ENCODE measurements around the gene CHAT. TPM values are rescaled to one million over a fixed set of nuclear protein-coding genes. Genes with fewer than 3 reads are reported as not detected.

Gene CHAT
- total and polyA plus RNA-seq, 10 donors, result not detected

DNA sequence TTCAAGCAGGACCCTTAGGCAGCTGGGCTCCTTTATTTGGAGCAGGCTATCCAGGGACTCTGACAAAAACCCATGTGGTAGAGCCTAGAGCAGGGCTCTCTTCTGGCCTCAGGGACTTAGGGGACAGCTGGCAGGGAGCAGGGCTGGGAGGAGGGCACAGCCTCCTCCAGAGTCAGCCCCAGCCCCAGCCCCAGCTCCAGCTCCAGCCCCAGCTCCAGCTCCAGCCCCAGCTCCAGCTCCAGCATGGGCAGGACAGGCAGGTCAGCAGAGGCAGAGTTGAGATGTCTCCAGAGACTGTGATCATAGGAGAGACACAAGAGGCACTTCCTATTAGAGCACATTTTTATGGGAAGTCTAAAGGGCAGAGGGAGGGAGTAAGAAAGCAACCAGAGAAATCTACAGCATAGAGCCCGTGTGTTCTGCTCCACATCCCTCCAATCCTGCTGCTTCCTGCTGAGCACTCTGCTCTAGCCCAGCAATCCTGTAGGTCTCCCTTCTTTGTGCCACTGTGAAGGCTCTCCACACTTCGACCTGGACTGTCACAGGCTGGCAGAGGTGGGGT is 52.3 kb downstream of the CHAT start:
- intact Hi-C loops (cut with DNase I; ENCODE audit: low total_unique reads), result no loop called here
- no peak for DNase-seq
- Histone ChIP-seq H3K4me3 (no peak overlapping the region), H3K9me3 (peaks cover 0 to 2% (median 0%) of the 10 kb centered on the region in 8 donors), H3K36me3 (no peaks in the 10 kb centered on the region), H3K27me3 (replicated peaks in 1 of 7) (peaks cover 0 to 27% (median 0%) of the 10 kb centered on the region in 7 donors), H3K4me1 (no peaks in the 10 kb centered on the region), H3K27ac (no peak overlapping the region)
- TF ChIP-seq POLR2A (IDR thresholded peaks at IDR 0.05) (no peak), POLR2AphosphoS5 (IDR thresholded peaks at IDR 0.05) (no peak)
- TF ChIP-seq, protein P1, sequence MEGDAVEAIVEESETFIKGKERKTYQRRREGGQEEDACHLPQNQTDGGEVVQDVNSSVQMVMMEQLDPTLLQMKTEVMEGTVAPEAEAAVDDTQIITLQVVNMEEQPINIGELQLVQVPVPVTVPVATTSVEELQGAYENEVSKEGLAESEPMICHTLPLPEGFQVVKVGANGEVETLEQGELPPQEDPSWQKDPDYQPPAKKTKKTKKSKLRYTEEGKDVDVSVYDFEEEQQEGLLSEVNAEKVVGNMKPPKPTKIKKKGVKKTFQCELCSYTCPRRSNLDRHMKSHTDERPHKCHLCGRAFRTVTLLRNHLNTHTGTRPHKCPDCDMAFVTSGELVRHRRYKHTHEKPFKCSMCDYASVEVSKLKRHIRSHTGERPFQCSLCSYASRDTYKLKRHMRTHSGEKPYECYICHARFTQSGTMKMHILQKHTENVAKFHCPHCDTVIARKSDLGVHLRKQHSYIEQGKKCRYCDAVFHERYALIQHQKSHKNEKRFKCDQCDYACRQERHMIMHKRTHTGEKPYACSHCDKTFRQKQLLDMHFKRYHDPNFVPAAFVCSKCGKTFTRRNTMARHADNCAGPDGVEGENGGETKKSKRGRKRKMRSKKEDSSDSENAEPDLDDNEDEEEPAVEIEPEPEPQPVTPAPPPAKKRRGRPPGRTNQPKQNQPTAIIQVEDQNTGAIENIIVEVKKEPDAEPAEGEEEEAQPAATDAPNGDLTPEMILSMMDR (IDR thresholded peaks at IDR 0.05 in 8 of 11, conservative IDR thresholded peaks at IDR 0.05 in 3 of 11), result no peak
- WGBS, 5 donors, result 36 to 65% (median 42%) methylated on average over 2 of the region's 2 CpGs

DNA sequence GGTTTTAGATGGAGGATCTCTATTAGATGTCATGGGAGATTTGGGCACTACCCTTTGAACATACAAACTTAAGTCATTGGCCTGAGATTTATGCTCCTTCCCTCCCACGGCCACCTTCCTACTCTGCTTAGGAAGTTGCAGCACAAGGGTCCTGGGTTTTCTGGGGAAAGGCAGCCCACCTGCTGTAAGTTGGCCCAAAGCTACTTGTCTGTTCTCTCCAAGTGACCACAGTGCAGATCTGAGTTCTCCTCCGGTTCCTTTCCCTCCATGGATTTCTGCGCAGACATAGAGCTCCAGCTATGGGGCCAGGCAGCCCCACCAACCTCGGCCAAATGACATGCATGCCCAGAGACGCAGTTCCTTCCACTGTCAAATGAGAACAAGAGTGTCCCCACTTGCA is 52.8 kb downstream of the CHAT start:
- TF ChIP-seq, protein P1 (IDR thresholded peaks at IDR 0.05 in 8 of 11, conservative IDR thresholded peaks at IDR 0.05 in 3 of 11), result no peak
- no peak for TF ChIP-seq POLR2AphosphoS5 (IDR thresholded peaks at IDR 0.05)
- no peak for TF ChIP-seq POLR2A (IDR thresholded peaks at IDR 0.05)
- DNase-seq, result no peak
- H3K27ac ChIP-seq, result no peak overlapping the region
- H3K4me1 ChIP-seq, result no peaks in the 10 kb centered on the region
- no peak overlapping the region for H3K4me3 ChIP-seq
- intact Hi-C loops (cut with DNase I; ENCODE audit: low total_unique reads), result no loop called here
- H3K36me3 ChIP-seq, result no peaks in the 10 kb centered on the region
- H3K9me3 ChIP-seq, result peaks cover 0 to 5% (median 0%) of the 10 kb centered on the region in 8 donors
- peaks cover 0 to 27% (median 0%) of the 10 kb centered on the region in 7 donors for H3K27me3 ChIP-seq (replicated peaks in 1 of 7)
- 79 to 88% (median 85%) methylated on average over 5 of the region's 5 CpGs for WGBS, 5 donors

DNA sequence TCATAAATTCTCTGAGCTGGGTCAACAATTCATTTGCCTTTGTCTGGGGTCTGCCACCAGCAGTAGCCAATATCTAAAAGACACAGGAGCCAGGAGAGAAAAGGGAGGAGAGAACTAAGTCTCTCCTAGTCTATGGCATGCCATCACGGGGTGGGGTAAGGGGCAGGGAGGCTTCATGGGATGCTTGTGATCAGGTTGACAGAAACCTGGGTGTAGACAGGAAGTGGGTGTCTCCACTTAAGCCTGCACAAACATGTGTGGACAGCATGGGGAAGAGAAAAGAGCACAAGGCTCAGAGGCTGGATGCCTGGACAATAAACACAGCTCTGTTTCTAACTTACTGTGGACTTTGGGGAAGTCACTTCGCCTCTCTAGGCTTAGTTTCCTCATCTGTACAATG is 54.2 kb downstream of the CHAT start:
- Histone ChIP-seq H3K36me3 (no peaks in the 10 kb centered on the region), H3K27me3 (replicated peaks in 1 of 7) (peaks cover 0 to 27% (median 0%) of the 10 kb centered on the region in 7 donors), H3K9me3 (peaks cover 0 to 5% (median 0%) of the 10 kb centered on the region in 8 donors), H3K27ac (no peak overlapping the region), H3K4me3 (no peak overlapping the region), H3K4me1 (no peaks in the 10 kb centered on the region)
- intact Hi-C loops (cut with DNase I; ENCODE audit: low total_unique reads), result no loop called here
- no peak for DNase-seq
- TF ChIP-seq POLR2AphosphoS5 (IDR thresholded peaks at IDR 0.05), result no peak
- no peak for TF ChIP-seq POLR2A (IDR thresholded peaks at IDR 0.05)
- TF ChIP-seq, protein P1 (IDR thresholded peaks at IDR 0.05 in 8 of 11, conservative IDR thresholded peaks at IDR 0.05 in 3 of 11), result no peak
- WGBS, 5 donors, result 69 to 82% (median 72%) methylated on average over 2 of the region's 2 CpGs

DNA sequence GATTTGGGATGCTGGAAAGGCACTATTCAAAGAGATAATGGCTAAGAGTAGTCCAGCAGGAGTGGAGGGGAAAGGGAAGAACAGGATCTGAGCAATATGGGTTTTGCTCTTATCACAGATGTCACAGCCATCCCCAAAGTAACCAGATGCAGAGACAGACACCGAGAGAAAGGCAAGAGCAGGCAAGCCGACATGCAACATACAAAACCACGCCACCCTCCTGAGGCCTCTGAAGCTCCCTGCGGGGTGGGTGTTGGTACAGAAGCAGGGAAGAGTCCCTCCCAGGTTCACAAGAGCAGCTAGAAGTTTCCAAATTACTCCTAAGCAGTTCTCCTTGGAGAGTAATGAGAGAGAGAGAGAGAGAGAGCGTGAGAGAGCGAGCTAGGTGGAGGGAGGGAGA is 54.8 kb downstream of the CHAT start:
- TF ChIP-seq POLR2A (IDR thresholded peaks at IDR 0.05), result no peak
- TF ChIP-seq, protein P1 (IDR thresholded peaks at IDR 0.05 in 8 of 11, conservative IDR thresholded peaks at IDR 0.05 in 3 of 11), result no peak
- TF ChIP-seq POLR2AphosphoS5 (IDR thresholded peaks at IDR 0.05), result no peak

More for the DNA sequence above, 54.8 kb downstream of the CHAT start:
- peaks cover 0 to 5% (median 0%) of the 10 kb centered on the region in 8 donors for H3K9me3 ChIP-seq
- 72 to 77% (median 75%) methylated on average over 6 of the region's 6 CpGs for WGBS, 5 donors
- no peak overlapping the region for H3K27ac ChIP-seq
- H3K36me3 ChIP-seq, result no peaks in the 10 kb centered on the region
- no peak overlapping the region for H3K4me3 ChIP-seq
- no peak for DNase-seq
- intact Hi-C loops (cut with DNase I; ENCODE audit: low total_unique reads), result no loop called here
- no peaks in the 10 kb centered on the region for H3K4me1 ChIP-seq
- peaks cover 0 to 27% (median 0%) of the 10 kb centered on the region in 7 donors for H3K27me3 ChIP-seq (replicated peaks in 1 of 7)

Measured in spleen (tissue), 11 donors.